Hindlimb muscle (tissue), 1 donor: ENCODE measurements around the gene CCSER1. TPM values are rescaled to one million over a fixed set of nuclear protein-coding genes. Genes with fewer than 3 reads are reported as not detected.
A peak's percentile ranks its signal among the peaks of the same experiment; 100 is the strongest.
"Not testable (repeated sequence)": the region's sequence is repeated elsewhere in the genome, so short reads cannot be mapped to it uniquely, and the experiment has no call there.

ENCODE experiments used
- DNase-seq: peaks from one replicate; pipeline ENCODE4 v3.0.0-alpha.2; 2013
- polyA plus RNA-seq: library from polyadenylated mRNA; unstranded; fragments of 120-200 nt; gene quantifications from one replicate; pipeline ENCODE4 v1.2.1, GENCODE V29; 2013; ENCODE audit not compliant: insufficient read length

CCSER1 gene
- polyA plus RNA-seq, 1 donor: 0.37 TPM

- no peak for DNase-seq
These were observed 172.2 kb downstream of the CCSER1 start for GRCh38 chr4:90299373-90299772.

- no peak for DNase-seq
These were observed 179.6 kb downstream of the CCSER1 start for GRCh38 chr4:90306810-90307209.

- DNase-seq: not testable (repeated sequence)
These were observed 189.9 kb downstream of the CCSER1 start for GRCh38 chr4:90317140-90317539.

GRCh38 chr4:90317785-90318184 lies 190.6 kb downstream of the CCSER1 start:
- DNase-seq: no peak

- DNase-seq: no peak
These were observed 191.0 kb downstream of the CCSER1 start for GRCh38 chr4:90318193-90318592.

- peak; percentile 8 for DNase-seq
These were observed 201.4 kb downstream of the CCSER1 start for GRCh38 chr4:90328558-90328957.

- DNase-seq: no peak
These were observed 203.4 kb downstream of the CCSER1 start for GRCh38 chr4:90330546-90330945.

GRCh38 chr4:90345549-90346215 lies 218.5 kb downstream of the CCSER1 start:
- DNase-seq: no peak

- no peak for DNase-seq
These were observed 222.4 kb downstream of the CCSER1 start for GRCh38 chr4:90349636-90350035.

GRCh38 chr4:90357117-90357710 lies 230.0 kb downstream of the CCSER1 start:
- peak; percentile 36 for DNase-seq

GRCh38 chr4:90375081-90375480 lies 247.9 kb downstream of the CCSER1 start:
- DNase-seq: no peak

GRCh38 chr4:90393215-90393614 lies 266.0 kb downstream of the CCSER1 start:
- no peak for DNase-seq

GRCh38 chr4:90403781-90404180 lies 276.6 kb downstream of the CCSER1 start:
- DNase-seq: no peak

GRCh38 chr4:90407897-90408296 lies 280.7 kb downstream of the CCSER1 start:
- not testable (repeated sequence) for DNase-seq

- not testable (repeated sequence) for DNase-seq
These were observed 285.6 kb downstream of the CCSER1 start for GRCh38 chr4:90412786-90413185.

- DNase-seq: no peak
These were observed 287.9 kb downstream of the CCSER1 start for GRCh38 chr4:90415116-90415515.

- peak; percentile 14 for DNase-seq
These were observed 292.0 kb downstream of the CCSER1 start for GRCh38 chr4:90419124-90419711.

- DNase-seq: no peak
These were observed 294.0 kb downstream of the CCSER1 start for GRCh38 chr4:90421161-90421560.

- DNase-seq: no peak
These were observed 298.7 kb downstream of the CCSER1 start for GRCh38 chr4:90425893-90426292.

GRCh38 chr4:90438522-90438921 lies 311.3 kb downstream of the CCSER1 start:
- no peak for DNase-seq

GRCh38 chr4:90441770-90442169 lies 314.6 kb downstream of the CCSER1 start:
- DNase-seq: no peak

- DNase-seq: no peak
These were observed 315.4 kb downstream of the CCSER1 start for GRCh38 chr4:90442619-90443018.

- no peak for DNase-seq
These were observed 316.0 kb downstream of the CCSER1 start for GRCh38 chr4:90443231-90443630.

- no peak for DNase-seq
These were observed 317.7 kb downstream of the CCSER1 start for GRCh38 chr4:90444904-90445303.
